T follicular helper cell (primary cell): ENCODE results near the gene TRPM3.

Experiments
- DNase-seq: peaks from one replicate; pipeline ENCODE4 v3.0.0-alpha.2; 2020; ENCODE audit warnings: low read depth

Gene TRPM3

GRCh38 chr9:70609542-70610286 lies 511.7 kb downstream of the TRPM3 start:
- DNase-seq = no peak

GRCh38 chr9:70609011-70609410 lies 512.4 kb downstream of the TRPM3 start:
- DNase-seq = no peak

- no peak for DNase-seq
These were observed 513.5 kb downstream of the TRPM3 start for GRCh38 chr9:70607926-70608325.

- DNase-seq = no peak
These were observed 514.1 kb downstream of the TRPM3 start for GRCh38 chr9:70607329-70607728.

- DNase-seq = no peak
These were observed 518.4 kb downstream of the TRPM3 start for GRCh38 chr9:70603020-70603411.

GRCh38 chr9:70602321-70603019 lies 519.0 kb downstream of the TRPM3 start:
- peak; percentile 3 for DNase-seq

- no peak for DNase-seq
These were observed 520.1 kb downstream of the TRPM3 start for GRCh38 chr9:70601000-70601951.

- no peak for DNase-seq
These were observed 520.9 kb downstream of the TRPM3 start for GRCh38 chr9:70600506-70600905.

GRCh38 chr9:70597886-70598285 lies 523.5 kb downstream of the TRPM3 start:
- DNase-seq = no peak

GRCh38 chr9:70595211-70595610 lies 526.2 kb downstream of the TRPM3 start:
- no peak for DNase-seq

- no peak for DNase-seq
These were observed 527.0 kb downstream of the TRPM3 start for GRCh38 chr9:70594386-70594944.

- no peak for DNase-seq
These were observed 528.2 kb downstream of the TRPM3 start for GRCh38 chr9:70593241-70593640.

GRCh38 chr9:70590315-70590677 lies 531.1 kb downstream of the TRPM3 start:
- DNase-seq = no peak

GRCh38 chr9:70589571-70590314 lies 531.7 kb downstream of the TRPM3 start:
- no peak for DNase-seq

GRCh38 chr9:70588999-70589398 lies 532.4 kb downstream of the TRPM3 start:
- no peak for DNase-seq

- no peak for DNase-seq
These were observed 533.0 kb downstream of the TRPM3 start for GRCh38 chr9:70588381-70588780.

- no peak for DNase-seq
These were observed 534.2 kb downstream of the TRPM3 start for GRCh38 chr9:70587201-70587600.

GRCh38 chr9:70586476-70586875 lies 534.9 kb downstream of the TRPM3 start:
- DNase-seq = no peak

GRCh38 chr9:70581955-70582350 lies 539.5 kb downstream of the TRPM3 start:
- DNase-seq = no peak

- DNase-seq = no peak
These were observed 540.0 kb downstream of the TRPM3 start for GRCh38 chr9:70581214-70581954.
